Neural progenitor cell (in vitro differentiated cells): Measurements from ENCODE around the gene KRT9. TPM values are rescaled to one million over a fixed set of nuclear protein-coding genes. Genes with fewer than 3 reads are reported as not detected.

ENCODE experiments used
- DNase-seq: peaks from one replicate; pipeline ENCODE4 v3.0.0-alpha.2; 2016; ENCODE audit warnings: low spot score
- H2AFZ ChIP-seq: fragments of 200-600 bp; sonication (generic); replicated peaks from 2 replicates; pipeline ENCODE4 v1.6.1; 2016; ENCODE audit warnings: antibody characterized with exemption
- H3F3A ChIP-seq: fragments of 200-600 bp; sonication (generic); 2 replicates; pipeline ENCODE4 v1.6.1; 2016; ENCODE audit warnings: antibody characterized with exemption, low read depth
- H3K27ac ChIP-seq: fragments of 200-600 bp; sonication (generic); 2 replicates; pipeline ENCODE4 v1.5.1; 2016; ENCODE audit warnings: mild to moderate bottlenecking
- H3K27me3 ChIP-seq: fragments of 200-600 bp; sonication (generic); 2 replicates; pipeline ENCODE4 v1.6.1; 2016; ENCODE audit warnings: mild to moderate bottlenecking, moderate library complexity
- H3K36me3 ChIP-seq: fragments of 200-600 bp; sonication (generic); 2 replicates; pipeline ENCODE4 v1.5.1; 2016
- H3K4me1 ChIP-seq: fragments of 200-600 bp; sonication (generic); 2 replicates; pipeline ENCODE4 v1.6.1; 2016; ENCODE audit warnings: mixed run types
- H3K4me2 ChIP-seq: fragments of 200-600 bp; sonication (generic); 2 replicates; pipeline ENCODE4 v1.6.1; 2016
- H3K4me3 ChIP-seq: fragments of 200-600 bp; sonication (generic); 2 replicates; pipeline ENCODE4 v1.5.1; 2016
- H3K79me2 ChIP-seq: fragments of 200-600 bp; sonication (generic); 2 replicates; pipeline ENCODE4 v1.6.1; 2016; ENCODE audit warnings: low read depth
- H3K9ac ChIP-seq: fragments of 200-600 bp; sonication (generic); 2 replicates; pipeline ENCODE4 v1.6.1; 2016
- H3K9me3 ChIP-seq: fragments of 200-600 bp; sonication (generic); 2 replicates; pipeline ENCODE4 v1.5.1; 2016; ENCODE audit warnings: low read depth
- H4K20me1 ChIP-seq: fragments of 200-600 bp; sonication (generic); 2 replicates; pipeline ENCODE4 v1.6.1; 2016; ENCODE audit warnings: low read depth
- H3K27ac Mint-ChIP-seq: 3 replicates; pipeline ENCODE4 v1.8.0; 2021; ENCODE audit warnings: mixed read lengths
- H3K27me3 Mint-ChIP-seq: 2 replicates; pipeline ENCODE4 v1.8.0; 2022; ENCODE audit warnings: low read depth, mild to moderate bottlenecking, inconsistent platforms, moderate library complexity, mixed read lengths; ENCODE audit not compliant: insufficient read depth
- H3K36me3 Mint-ChIP-seq: 3 replicates; pipeline ENCODE4 v1.8.0; 2021; ENCODE audit warnings: mixed read lengths
- H3K4me1 Mint-ChIP-seq: 3 replicates; pipeline ENCODE4 v1.8.0; 2021; ENCODE audit warnings: mixed read lengths
- H3K4me3 Mint-ChIP-seq: 3 replicates; pipeline ENCODE4 v1.8.0; 2021; ENCODE audit warnings: mild to moderate bottlenecking, moderate library complexity, mixed read lengths
- H3K9me3 Mint-ChIP-seq: 3 replicates; pipeline ENCODE4 v1.8.0; 2020; ENCODE audit warnings: mixed read lengths
- CTCF ChIP-seq: fragments of 200-600 bp; sonication (generic); IDR thresholded peaks from 2 replicates; pipeline ENCODE4 v1.5.1; 2017; ENCODE audit warnings: antibody characterized with exemption, mild to moderate bottlenecking
- EZH2 ChIP-seq: fragments of 200-600 bp; sonication (generic); IDR thresholded peaks from 2 replicates; pipeline ENCODE4 v1.6.1; 2017; ENCODE audit warnings: antibody characterized with exemption, mild to moderate bottlenecking, moderate library complexity
- EZH2phosphoT487 ChIP-seq: fragments of 200-600 bp; sonication (generic); IDR thresholded peaks from 2 replicates; pipeline ENCODE4 v1.6.1; 2017; ENCODE audit warnings: antibody characterized with exemption
- total RNA-seq: library from RNA; depleted of rRNA; stranded (reverse); fragments of >200 nt; gene quantifications from 2 replicates; pipeline ENCODE4 v1.2.3, GENCODE V29; 2015; ENCODE audit warnings: low replicate concordance

Gene KRT9
- total RNA-seq, 1 donor from 2014 or later: not detected

- no peak for TF ChIP-seq EZH2
- TF ChIP-seq EZH2phosphoT487: no peak
- TF ChIP-seq CTCF: no peak
- Histone ChIP-seq H2AFZ (no peak overlapping the region), H3K4me2 (no peak overlapping the region), H3K79me2 (no peaks in the 10 kb centered on the region), H3K36me3 (no peaks in the 10 kb centered on the region), H3K27ac (no peak overlapping the region), H3F3A (peaks cover 7% of the 10 kb centered on the region), H3K4me3 (no peak overlapping the region), H3K4me1 (peaks cover 17% of the 10 kb centered on the region), H3K27me3 (no peaks in the 10 kb centered on the region), H4K20me1 (no peaks in the 10 kb centered on the region), H3K9me3 (no peaks in the 10 kb centered on the region), H3K9ac (no peak overlapping the region)
- Mint-ChIP-seq H3K27ac (no peak overlapping the region), H3K36me3 (no peaks in the 10 kb centered on the region), H3K4me3 (no peak overlapping the region), H3K4me1 (peaks cover 18% of the 10 kb centered on the region), H3K27me3 (peaks cover 10% of the 10 kb centered on the region), H3K9me3 (no peaks in the 10 kb centered on the region)
- no peak for DNase-seq
These were observed 33.9 kb downstream of the KRT9 start for GRCh38 chr17:41537990-41538389.

- H3K27ac Mint-ChIP-seq: no peak overlapping the region
- peaks cover 10% of the 10 kb centered on the region for H3K27me3 Mint-ChIP-seq
- no peak overlapping the region for H2AFZ ChIP-seq
These were observed 34.3 kb downstream of the KRT9 start for GRCh38 chr17:41537614-41537954.

GRCh38 chr17:41536741-41537613 lies 34.9 kb downstream of the KRT9 start:
- no peaks in the 10 kb centered on the region for H3K9me3 ChIP-seq
- Mint-ChIP-seq H3K27me3 (peaks cover 14% of the 10 kb centered on the region), H3K27ac (peak overlapping the region; percentile 8), H3K36me3 (no peaks in the 10 kb centered on the region), H3K4me1 (peaks cover 18% of the 10 kb centered on the region), H3K9me3 (no peaks in the 10 kb centered on the region), H3K4me3 (no peak overlapping the region)
- H4K20me1 ChIP-seq: no peaks in the 10 kb centered on the region
- H3K27ac ChIP-seq: no peak overlapping the region
- peaks cover 17% of the 10 kb centered on the region for H3K4me1 ChIP-seq
- no peak overlapping the region for H2AFZ ChIP-seq
- H3F3A ChIP-seq: peaks cover 7% of the 10 kb centered on the region
- H3K4me3 ChIP-seq: no peak overlapping the region
- no peaks in the 10 kb centered on the region for H3K79me2 ChIP-seq
- TF ChIP-seq CTCF (no peak), EZH2 (no peak), EZH2phosphoT487 (no peak)
- no peak for DNase-seq
- no peak overlapping the region for H3K9ac ChIP-seq
- H3K36me3 ChIP-seq: no peaks in the 10 kb centered on the region
- H3K27me3 ChIP-seq: no peaks in the 10 kb centered on the region
- no peak overlapping the region for H3K4me2 ChIP-seq

More at GRCh38 chr17:41537614-41537954, 34.3 kb downstream of the KRT9 start:
- Histone ChIP-seq H3K79me2 (no peaks in the 10 kb centered on the region), H3K27ac (no peak overlapping the region), H3K36me3 (no peaks in the 10 kb centered on the region), H4K20me1 (no peaks in the 10 kb centered on the region), H3K4me3 (no peak overlapping the region), H3K9ac (no peak overlapping the region), H3F3A (peaks cover 7% of the 10 kb centered on the region), H3K4me2 (no peak overlapping the region), H3K9me3 (no peaks in the 10 kb centered on the region), H3K4me1 (peaks cover 17% of the 10 kb centered on the region), H3K27me3 (no peaks in the 10 kb centered on the region)
- no peak for DNase-seq
- no peak for TF ChIP-seq EZH2
- TF ChIP-seq CTCF: no peak
- no peak for TF ChIP-seq EZH2phosphoT487
- Mint-ChIP-seq H3K36me3 (no peaks in the 10 kb centered on the region), H3K9me3 (no peaks in the 10 kb centered on the region), H3K4me3 (no peak overlapping the region), H3K4me1 (peaks cover 18% of the 10 kb centered on the region)
